ENCODE measurements around the gene ZHX3.

DNA sequence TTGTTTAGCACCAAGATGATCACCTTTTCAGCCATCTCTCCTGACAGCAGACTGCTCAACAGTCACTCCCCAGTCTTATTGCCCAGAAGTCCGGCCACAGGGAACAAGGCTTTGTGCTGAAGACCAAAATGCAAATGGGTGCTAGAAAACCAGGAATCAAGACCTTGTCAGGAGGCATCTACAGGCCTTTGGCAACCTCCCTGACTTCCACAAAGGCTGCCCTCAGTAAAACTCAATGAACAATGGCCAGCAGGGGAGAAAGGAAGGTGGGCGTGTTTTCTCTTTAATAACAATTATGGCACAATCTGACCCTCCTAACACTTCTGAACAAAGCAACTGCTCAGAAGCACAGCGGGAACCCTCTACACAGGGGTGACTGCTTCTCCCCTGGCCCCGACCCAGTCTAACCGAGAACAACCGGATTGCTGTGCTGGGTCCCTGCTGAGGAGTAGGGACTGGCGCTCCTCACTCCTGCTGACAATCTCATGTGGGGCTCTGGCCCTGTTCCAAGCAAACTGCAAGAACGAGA lies 138.6 kb downstream of the ZHX3 start:
- TF ChIP-seq PRDM15 (CRISPR knock-in tag; IDR thresholded peaks at IDR 0.05), result no peak
- TF ChIP-seq NFYB (CRISPR knock-in tag; conservative IDR thresholded peaks at IDR 0.05; ENCODE audit: low read depth), result no peak
- no peak for TF ChIP-seq CREM (CRISPR knock-in tag; IDR thresholded peaks at IDR 0.05)
- no peak for TF ChIP-seq JUN (CRISPR knock-in tag; IDR thresholded peaks at IDR 0.05)
- TF ChIP-seq CTCF (IDR thresholded peaks at IDR 0.05), result no peak
- TF ChIP-seq, protein P1, sequence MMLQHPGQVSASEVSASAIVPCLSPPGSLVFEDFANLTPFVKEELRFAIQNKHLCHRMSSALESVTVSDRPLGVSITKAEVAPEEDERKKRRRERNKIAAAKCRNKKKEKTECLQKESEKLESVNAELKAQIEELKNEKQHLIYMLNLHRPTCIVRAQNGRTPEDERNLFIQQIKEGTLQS (CRISPR knock-in tag; conservative IDR thresholded peaks at IDR 0.05), result no peak
- no peak for TF ChIP-seq PRRX2 (CRISPR knock-in tag; IDR thresholded peaks at IDR 0.05)
- TF ChIP-seq HMGXB4 (CRISPR knock-in tag; IDR thresholded peaks at IDR 0.05), result no peak
- TF ChIP-seq USF1 (CRISPR knock-in tag; IDR thresholded peaks at IDR 0.05), result no peak
- no peak for TF ChIP-seq CREB1 (CRISPR knock-in tag; IDR thresholded peaks at IDR 0.05)

All from WTC11 (cell line).